Adrenal gland (tissue), 12 donors: Measurements from ENCODE around the gene FAM50A. TPM values are rescaled to one million over a fixed set of nuclear protein-coding genes. Genes with fewer than 3 reads are reported as not detected.
A peak's percentile ranks its signal among the peaks of the same experiment; 100 is the strongest.

Source experiments
- DNase-seq, 7 donors: peaks; one replicate each; pipeline ENCODE4 v3.0.0-alpha.2; 2019 to 2020
- H3K27ac ChIP-seq, 5 donors: fragments of 200-600 bp; sonication (generic) in 4 of 5; 1 replicate in 3 of 5; 2 replicates in 2 of 5; pipeline versions ENCODE4 v1.5.1 to v1.8.0; 2016 to 2020; ENCODE audit warnings: mild to moderate bottlenecking in 1 of 5
- H3K27me3 ChIP-seq: fragments of 200-600 bp; 2 replicates; pipeline ENCODE4 v1.8.0; 2021
- H3K36me3 ChIP-seq, 2 donors: fragments of 200-600 bp; replicated peaks in 1 of 2; 1 replicate in 1 of 2; 2 replicates in 1 of 2; pipeline versions ENCODE4 v1.5.1 to v1.8.0; 2018 to 2022
- H3K4me1 ChIP-seq, 2 donors: fragments of 200-600 bp; replicated peaks in 1 of 2; 1 replicate in 1 of 2; 2 replicates in 1 of 2; pipeline versions ENCODE4 v1.5.1 to v1.8.0; 2018 to 2021
- H3K4me3 ChIP-seq, 4 donors: fragments of 200-600 bp; sonication (generic) in 3 of 4; one replicate each; pipeline ENCODE4 v1.5.1; 2016 to 2018
- H3K9me3 ChIP-seq, 3 donors: fragments of 200-600 bp; sonication (generic) in 1 of 3; replicated peaks in 1 of 3; 1 replicate in 2 of 3; 2 replicates in 1 of 3; pipeline versions ENCODE4 v1.5.1 to v1.8.0; 2016 to 2021
- POLR2A ChIP-seq, 2 donors: fragments of 450-650 bp; IDR thresholded peaks; one replicate each; pipeline ENCODE4 v1.6.1; 2017; ENCODE audit warnings: antibody characterized with exemption in 2 of 2, mild to moderate bottlenecking in 2 of 2, moderate library complexity in 1 of 2
- WGBS, 4 donors: extraction: QIAGEN DNeasy Blood & Tissue Kit in 2 of 4; methylation state at CpG; one replicate each; pipeline versions ENCODE4 v1.1.5 to v1.1.7; 2013 to 2017; 5-methylcytosine and 5-hydroxymethylcytosine counted together
- intact Hi-C, 2 donors: fragments of 100-400 bp; cut with DNase I; formaldehyde crosslinking; loops; one replicate each; pipeline versions ENCODE4 v1.14.1 to v1.15.0; 2022 to 2023
- polyA plus RNA-seq, 3 donors: library from polyadenylated mRNA; stranded (reverse); fragments of 200-250 nt in 2 of 3; fragments of 350-450 nt in 1 of 3; fragmentation: Illumina TruSeq in 1 of 3; extraction: RNeasy Lipid Tissue Mini Kit (QIAGEN cat#74804) in 1 of 3; gene quantifications; one replicate each; pipeline ENCODE4 v1.2.3, GENCODE V29; 2013 to 2014
- total RNA-seq, 9 donors: library from RNA; depleted of rRNA in 4 of 9; stranded (reverse); fragments of >200 nt in 4 of 9; fragments of 120-200 nt in 1 of 9; fragmentation: NEBNext Ultra II Directional in 1 of 9; extraction: Animal tissue kit (Norgen Biotek cat#: 25700) in 1 of 9; gene quantifications; one replicate each; pipeline versions ENCODE4 v1.1.0 to v1.2.4, GENCODE V29; 2013 to 2023
- TF ChIP-seq, protein P1 (sequence below), 6 experiments: fragments of 450-650 bp in 4 of 6; fragments of 200-600 bp in 2 of 6; sonication (generic) in 1 of 6; IDR thresholded peaks; 1 replicate in 5 of 6; 2 replicates in 1 of 6; pipeline versions ENCODE4 v1.5.1 to v1.8.0; 2016 to 2021; ENCODE audit warnings: antibody characterized with exemption in 6 of 6, mild to moderate bottlenecking in 2 of 6, moderate library complexity in 1 of 6
- donor health status: healthy with polysubstance abuse.
- donor health status: Bipolar disorder and iron deficiency.
- donor health status: DM: yes; HTN: yes; CAD: no.
- donor health status: DM: no; HTN: no; CAD: no.
- donor health status: DM: no; HTN: no; CAD: no.
- donor health status: DM: yes; HTN: yes; CAD: no.

Gene FAM50A
- total and polyA plus RNA-seq, 12 donors, result 25.1 to 451 (median 59.4) TPM

DNA sequence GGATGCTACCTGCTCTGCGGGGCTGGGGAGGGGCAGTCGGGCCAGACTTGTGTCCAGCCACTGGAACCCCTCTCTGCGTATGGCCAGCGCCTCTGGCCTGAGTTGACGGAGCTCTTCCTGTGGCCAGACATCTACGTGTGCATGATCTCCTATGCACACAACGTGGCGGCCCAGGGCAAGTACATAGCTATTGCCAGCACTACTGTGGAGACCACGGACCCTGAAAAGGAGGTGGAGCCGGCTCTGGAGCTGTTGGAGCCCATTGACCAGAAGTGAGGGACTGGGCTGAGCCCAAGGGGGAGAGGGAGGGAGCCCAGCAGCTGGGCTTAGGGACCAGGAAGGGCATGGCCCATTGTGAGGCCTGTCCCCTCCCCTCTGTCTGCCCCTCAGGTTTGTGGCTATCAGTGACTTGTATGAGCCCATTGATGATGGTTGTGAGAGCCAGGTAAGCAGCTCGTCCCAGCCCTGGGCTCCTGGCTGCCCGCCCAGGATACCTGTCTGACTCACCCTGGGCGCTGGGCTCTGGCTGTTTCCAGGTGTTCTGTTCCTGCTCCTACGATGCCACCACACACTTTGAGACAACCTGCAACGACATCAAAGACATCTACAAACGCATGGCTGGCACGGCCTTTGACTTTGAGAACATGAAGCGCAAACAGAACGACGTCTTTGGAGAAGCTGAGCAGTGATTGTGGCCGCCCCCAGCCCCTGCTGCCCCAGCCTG lies 1.8 kb upstream of the FAM50A start:
- no peak for DNase-seq
- TF ChIP-seq, protein P1, sequence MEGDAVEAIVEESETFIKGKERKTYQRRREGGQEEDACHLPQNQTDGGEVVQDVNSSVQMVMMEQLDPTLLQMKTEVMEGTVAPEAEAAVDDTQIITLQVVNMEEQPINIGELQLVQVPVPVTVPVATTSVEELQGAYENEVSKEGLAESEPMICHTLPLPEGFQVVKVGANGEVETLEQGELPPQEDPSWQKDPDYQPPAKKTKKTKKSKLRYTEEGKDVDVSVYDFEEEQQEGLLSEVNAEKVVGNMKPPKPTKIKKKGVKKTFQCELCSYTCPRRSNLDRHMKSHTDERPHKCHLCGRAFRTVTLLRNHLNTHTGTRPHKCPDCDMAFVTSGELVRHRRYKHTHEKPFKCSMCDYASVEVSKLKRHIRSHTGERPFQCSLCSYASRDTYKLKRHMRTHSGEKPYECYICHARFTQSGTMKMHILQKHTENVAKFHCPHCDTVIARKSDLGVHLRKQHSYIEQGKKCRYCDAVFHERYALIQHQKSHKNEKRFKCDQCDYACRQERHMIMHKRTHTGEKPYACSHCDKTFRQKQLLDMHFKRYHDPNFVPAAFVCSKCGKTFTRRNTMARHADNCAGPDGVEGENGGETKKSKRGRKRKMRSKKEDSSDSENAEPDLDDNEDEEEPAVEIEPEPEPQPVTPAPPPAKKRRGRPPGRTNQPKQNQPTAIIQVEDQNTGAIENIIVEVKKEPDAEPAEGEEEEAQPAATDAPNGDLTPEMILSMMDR (IDR thresholded peaks at IDR 0.05), result no peak
- no peak for TF ChIP-seq POLR2A (IDR thresholded peaks at IDR 0.05)
- WGBS, 4 donors, result 77 to 84% (median 82%) methylated on average over 8 to 21 of the region's 21 CpGs
- no peaks in the 10 kb centered on the region for H3K9me3 ChIP-seq
- intact Hi-C loops, result no loop called here
- H3K27me3 ChIP-seq, result no peaks in the 10 kb centered on the region
- no peak overlapping the region for H3K27ac ChIP-seq
- H3K4me1 ChIP-seq, result peaks cover 0 to 22% of the 10 kb centered on the region in 2 donors
- H3K4me3 ChIP-seq, result no peak overlapping the region
- H3K36me3 ChIP-seq, result peaks cover 0 to 38% of the 10 kb centered on the region in 2 donors

DNA sequence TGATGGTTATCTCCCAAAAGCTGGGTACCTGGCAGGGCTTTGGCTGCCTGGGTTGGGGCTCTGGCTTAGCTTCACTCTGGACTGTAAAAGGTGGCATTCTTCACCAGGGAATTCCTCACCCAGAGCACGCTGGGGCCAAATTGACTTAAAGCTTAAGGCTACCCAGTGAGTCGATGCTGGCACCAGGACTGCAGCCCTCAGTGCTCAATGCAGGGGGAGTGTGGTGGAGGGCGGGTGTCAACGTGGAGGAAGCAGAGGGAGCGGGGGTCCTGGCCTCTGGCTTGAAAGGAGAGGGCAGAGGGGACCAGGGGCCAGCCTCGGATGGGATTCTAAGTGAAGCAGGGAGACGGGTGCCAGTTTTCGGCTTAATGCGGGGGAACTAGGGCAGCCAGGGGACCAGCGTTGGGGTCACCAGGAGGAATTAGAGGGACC lies 446 bp upstream of the FAM50A start:
- intact Hi-C loops, result no loop called here
- Histone ChIP-seq H3K4me3 (peak overlapping the region in 1 of 4 donors; percentile 65), H3K36me3 (peaks cover 0 to 42% of the 10 kb centered on the region in 2 donors), H3K27ac (peak overlapping the region in 4 of 5 donors; percentile 75 to 92 (median 82)), H3K4me1 (peaks cover 0 to 18% of the 10 kb centered on the region in 2 donors), H3K27me3 (no peaks in the 10 kb centered on the region), H3K9me3 (no peaks in the 10 kb centered on the region)
- TF ChIP-seq, protein P1 (IDR thresholded peaks at IDR 0.05), result no peak
- TF ChIP-seq POLR2A (IDR thresholded peaks at IDR 0.05), result no peak
- 0 to 41% (median 23%) methylated on average over 2 to 10 of the region's 10 CpGs for WGBS, 4 donors
- DNase-seq, result no peak

- peaks cover 0 to 46% of the 10 kb centered on the region in 2 donors for H3K36me3 ChIP-seq
- H3K9me3 ChIP-seq, result no peaks in the 10 kb centered on the region
- peaks cover 0 to 15% of the 10 kb centered on the region in 2 donors for H3K4me1 ChIP-seq
- H3K27me3 ChIP-seq, result no peaks in the 10 kb centered on the region
- 48 to 80% (median 62%) methylated on average over 2 to 13 of the region's 13 CpGs for WGBS, 4 donors
- DNase-seq, result no peak
- TF ChIP-seq, protein P1 (IDR thresholded peaks at IDR 0.05), result no peak
- no peak for TF ChIP-seq POLR2A (IDR thresholded peaks at IDR 0.05)
- H3K4me3 ChIP-seq, result peak overlapping the region in 2 of 4 donors; percentile 24 to 65
- intact Hi-C loops, result no loop called here
- peak overlapping the region in 3 of 5 donors; percentile 75 to 92 (median 79) for H3K27ac ChIP-seq
Measured at GRCh38 chrX:154444755-154445246, 860 bp downstream of the FAM50A start.

- H3K36me3 ChIP-seq, result peaks cover 0 to 46% of the 10 kb centered on the region in 2 donors
- no peaks in the 10 kb centered on the region for H3K9me3 ChIP-seq
- intact Hi-C loops, result no loop called here
- WGBS, 4 donors, result 86 to 98% (median 89%) methylated on average over 8 to 16 of the region's 16 CpGs
- H3K27me3 ChIP-seq, result no peaks in the 10 kb centered on the region
- DNase-seq, result no peak
- peaks cover 0 to 15% of the 10 kb centered on the region in 2 donors for H3K4me1 ChIP-seq
- no peak for TF ChIP-seq POLR2A (IDR thresholded peaks at IDR 0.05)
- TF ChIP-seq, protein P1 (IDR thresholded peaks at IDR 0.05), result no peak
- H3K27ac ChIP-seq, result no peak overlapping the region
- no peak overlapping the region for H3K4me3 ChIP-seq
Measured at GRCh38 chrX:154445776-154446175, 1.8 kb downstream of the FAM50A start.
